Stimulated activated CD4-positive, alpha-beta T cell treated with anti-CD3 and anti-CD28 coated beads, Interleukin-15, amount 100 ng/mL, for 1 hour (primary cell): ENCODE data around the gene CTSO.
"Not testable (repeated sequence)": the region's sequence is repeated elsewhere in the genome, so short reads cannot be mapped to it uniquely, and the experiment has no call there.

Experiments used
- DNase-seq, 2 donors: peaks; one replicate each; pipeline ENCODE4 v3.0.0-alpha.2; 2020; ENCODE audit warnings: low read depth in 1 of 2, low spot score in 1 of 2

CTSO gene

DNA sequence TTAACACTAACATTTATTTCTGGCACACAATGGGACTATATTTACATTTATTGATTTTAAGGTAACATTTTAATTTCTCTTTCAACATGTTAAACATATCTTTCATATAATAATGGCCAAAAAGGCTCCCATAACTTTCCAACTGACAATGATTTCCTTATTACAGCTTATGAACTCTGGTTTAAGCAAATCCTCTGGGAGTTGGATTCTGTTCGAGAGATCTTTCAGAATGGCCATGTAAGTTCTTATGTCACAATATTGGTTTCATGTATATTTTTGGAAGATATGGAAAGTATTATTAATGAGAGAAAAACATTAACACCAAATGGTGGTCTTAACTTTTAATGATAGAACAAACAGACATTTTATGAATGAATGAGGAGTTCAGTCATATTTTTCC is 46.1 kb downstream of the CTSO start:
- DNase-seq, result no peak

DNA sequence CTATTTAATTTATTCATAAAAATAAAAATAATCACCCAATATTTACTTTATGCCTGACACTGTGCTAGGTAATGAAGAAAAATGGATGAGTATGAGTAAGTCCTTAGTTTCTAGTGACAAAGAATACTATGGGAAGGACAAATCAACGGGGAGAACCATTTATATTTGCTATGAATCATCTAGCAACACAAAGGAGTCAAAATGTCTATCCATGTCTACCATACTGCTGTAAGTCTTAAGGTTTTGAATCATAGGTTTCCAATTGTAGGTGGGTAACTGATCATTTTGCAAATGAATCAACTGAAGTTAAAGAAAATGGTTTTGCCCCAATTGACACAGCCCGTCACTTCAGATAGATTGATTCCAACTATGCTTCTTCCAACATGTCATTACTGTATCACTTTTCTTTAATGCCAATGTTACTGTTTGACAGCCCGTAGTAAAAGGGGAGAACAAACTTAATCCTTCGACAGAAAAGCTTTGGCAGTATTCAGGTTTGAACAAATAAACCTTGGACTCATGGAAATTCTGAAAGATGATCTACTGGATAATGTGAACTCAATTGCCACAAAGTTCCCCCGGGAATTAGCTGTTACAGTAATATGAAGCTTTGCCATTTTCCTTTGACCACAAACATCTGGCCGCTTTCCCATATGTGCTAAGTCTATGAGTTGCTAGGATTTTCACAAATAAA is 47.0 kb downstream of the CTSO start:
- no peak for DNase-seq

DNA sequence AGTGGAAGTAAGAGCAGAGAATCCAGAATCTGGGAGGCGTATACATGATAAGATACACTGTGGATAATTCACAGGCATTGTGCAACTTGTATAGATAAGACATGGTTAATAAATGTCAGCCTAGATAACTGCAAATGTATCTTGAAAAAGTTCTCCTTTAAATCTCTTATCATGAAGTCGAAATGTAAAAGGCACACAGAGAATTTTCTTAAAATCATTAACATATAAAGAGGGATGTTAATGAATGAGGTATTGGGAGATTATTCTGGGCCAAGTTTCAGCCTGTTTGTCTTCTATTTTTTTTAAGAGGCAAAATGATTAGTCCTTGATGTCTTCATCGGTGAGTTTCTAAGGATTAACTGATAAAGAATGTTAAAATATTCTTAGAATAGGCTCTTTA is 49.3 kb downstream of the CTSO start:
- no peak for DNase-seq

DNA sequence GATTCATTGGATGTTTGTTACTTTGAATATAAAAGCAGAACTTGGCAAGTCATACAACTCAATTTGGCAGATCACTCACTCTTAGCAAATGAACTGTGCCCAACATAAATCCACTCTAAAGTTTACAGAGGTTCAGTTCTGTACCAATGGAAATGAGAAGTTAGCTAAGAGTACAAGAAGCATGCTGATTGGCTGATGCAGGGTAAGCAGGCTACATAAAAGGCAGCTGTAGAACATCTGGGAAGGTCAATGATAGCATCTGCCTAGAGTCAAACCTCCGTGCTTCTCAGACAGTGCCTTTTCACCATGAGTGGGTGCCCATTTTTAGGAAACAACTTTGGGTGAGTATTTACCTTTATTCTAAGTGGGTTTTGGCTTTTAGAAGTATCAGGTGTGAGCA is 50.2 kb downstream of the CTSO start, which contains the start of gene TDO2:
Gene TDO2 (plus strand): TSS at position 244 of the 400 bp plus-strand sequence. CDS start 63 bp downstream, at position 307.
- DNase-seq, result no peak

DNA sequence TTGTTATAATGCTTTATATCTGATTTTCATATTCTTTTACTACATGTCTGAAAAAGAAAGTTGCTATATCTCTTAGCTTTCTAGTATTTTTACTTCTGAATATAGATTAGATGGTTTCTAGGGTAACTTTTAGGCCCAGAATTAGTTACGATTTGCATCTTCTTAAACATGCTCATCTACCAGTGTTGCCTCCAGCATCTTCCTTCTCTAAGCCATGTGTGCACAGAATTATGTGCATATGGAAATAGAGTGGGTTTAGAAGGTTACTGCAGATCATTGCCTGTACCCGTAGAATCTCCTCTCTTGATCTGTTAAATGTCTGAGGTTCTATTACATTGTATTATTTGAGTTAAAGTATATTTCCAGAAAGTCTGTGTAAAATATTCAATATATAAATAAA is 52.7 kb downstream of the CTSO start:
- DNase-seq, result no peak

DNA sequence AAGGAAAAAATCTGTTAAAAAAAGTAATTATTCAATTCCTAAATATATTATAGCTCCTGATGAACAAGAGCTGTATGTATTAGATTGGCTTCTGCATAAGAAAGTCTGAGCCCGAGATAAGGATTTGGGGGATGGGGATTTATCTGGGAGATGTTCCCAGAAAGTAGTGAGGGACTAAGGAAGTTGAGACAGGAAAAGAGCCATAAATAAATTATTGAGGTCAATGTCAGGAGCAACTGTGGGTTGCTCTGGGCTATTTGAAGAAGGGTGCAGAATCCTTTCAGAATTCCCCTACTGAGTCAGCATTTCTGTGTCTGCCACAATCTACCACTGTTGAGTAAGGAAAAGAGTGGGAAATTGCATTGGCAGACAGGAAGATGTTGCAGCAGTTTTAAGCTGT is 53.3 kb downstream of the CTSO start:
- DNase-seq, result no peak

DNA sequence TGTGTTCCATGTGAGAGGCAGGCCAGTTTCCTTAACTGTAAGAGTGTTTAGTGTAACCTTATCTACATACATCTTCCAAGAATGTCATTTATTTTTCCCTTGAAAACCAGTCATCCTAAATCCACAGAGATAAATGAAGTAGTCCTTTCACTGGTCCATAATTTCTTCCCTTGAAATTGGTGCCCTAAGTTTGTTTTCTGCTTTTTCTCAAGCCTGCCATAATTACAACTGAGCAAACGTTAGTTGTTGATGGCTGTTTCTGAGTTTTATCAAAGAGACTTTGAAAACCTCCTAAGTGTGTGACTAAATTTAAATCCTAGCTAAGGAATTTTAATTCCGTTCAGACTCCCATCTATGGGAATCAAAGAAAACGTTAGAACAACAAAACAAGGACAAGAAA is 53.8 kb downstream of the CTSO start:
- DNase-seq, result no peak

DNA sequence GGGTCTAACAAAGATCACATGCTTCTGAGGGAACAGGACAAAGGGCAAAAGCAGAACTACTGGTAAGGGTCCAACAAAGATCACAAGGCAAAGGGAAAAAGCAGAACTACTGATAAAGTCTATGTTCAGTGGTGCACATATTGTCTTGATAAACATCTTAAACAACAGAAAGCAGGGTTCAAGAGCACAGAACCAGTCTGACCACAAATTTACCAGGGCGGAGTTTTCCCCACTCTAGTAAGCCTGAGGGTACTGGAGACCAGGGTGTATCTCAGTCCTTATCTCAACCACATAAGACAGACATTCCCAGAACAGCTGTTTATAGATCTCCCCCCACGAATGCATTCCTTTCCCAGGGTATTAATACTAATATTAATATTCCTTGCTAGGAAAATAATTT is 55.3 kb downstream of the CTSO start:
- not testable (repeated sequence) for DNase-seq

DNA sequence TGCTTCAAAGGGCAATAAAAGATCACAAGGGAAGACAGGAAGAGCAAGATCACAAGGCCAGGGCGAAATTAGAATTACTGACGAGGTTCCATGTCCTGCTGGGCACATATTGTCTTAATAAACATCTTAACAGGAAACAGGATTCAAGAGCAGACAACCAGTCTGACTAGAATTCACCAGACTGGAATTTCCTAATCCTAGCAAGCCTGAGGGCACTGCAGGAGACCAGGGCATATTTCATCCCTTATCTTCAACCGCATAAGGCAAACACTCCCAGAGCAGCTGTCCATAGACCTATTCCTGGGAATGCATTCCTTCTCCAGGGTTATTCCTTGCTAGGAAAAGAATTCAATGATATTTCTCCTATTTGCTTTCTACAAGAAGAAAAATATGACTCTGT is 62.6 kb downstream of the CTSO start:
- DNase-seq, result no peak

DNA sequence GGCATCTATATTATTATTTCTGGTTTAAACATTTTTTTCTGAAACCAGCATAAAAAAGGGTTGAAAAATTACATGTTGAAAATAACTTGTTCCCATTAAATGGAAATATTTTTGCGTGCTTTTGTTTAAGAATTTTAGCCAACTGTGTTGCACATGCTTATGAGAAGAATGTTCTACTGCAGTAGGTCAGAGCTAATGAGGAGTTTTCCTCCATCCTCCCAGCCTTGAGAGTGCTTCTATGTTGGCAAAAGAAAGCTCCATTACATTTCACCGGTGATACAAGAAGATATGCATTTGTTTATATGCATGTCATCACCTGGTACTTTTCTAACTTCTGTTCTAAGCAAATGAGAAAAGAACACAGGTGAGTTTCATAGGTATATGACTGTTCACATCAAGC is 63.7 kb downstream of the CTSO start:
- no peak for DNase-seq

DNA sequence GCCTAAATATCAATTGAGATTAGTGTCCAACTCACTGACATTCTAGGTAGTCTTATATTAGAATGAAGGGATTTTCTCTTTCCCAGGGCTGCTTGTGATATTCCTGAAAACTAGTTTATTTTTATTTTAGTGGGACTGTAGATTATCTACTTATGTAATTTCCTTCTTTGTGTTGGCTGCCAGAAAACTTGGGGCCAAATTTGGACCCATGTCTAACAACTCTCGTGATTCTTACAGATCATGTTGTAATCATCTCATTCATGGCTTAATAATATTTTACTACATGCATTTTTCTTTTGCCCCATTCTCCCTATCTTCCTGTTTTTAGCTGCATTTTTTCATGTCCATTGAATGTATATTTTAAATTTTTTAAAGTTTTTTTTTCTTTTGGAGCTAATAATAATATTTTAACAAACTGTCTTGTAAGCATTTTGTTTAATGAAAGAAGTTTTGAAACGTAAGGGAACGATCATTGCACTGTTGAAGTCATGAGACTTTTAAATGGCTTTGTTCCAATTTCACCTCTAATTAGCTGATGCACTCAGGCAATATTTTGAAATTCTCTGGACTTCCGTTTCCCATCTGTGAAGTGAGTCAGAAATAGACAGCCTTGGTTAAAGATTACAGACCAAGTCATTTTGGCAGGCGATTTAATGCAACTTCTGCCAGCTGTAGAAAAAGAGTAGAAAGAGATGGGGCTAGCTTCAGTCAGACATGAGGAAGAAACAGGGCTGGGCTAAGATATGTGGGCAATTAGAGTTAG is 64.5 kb downstream of the CTSO start:
- DNase-seq, result no peak

DNA sequence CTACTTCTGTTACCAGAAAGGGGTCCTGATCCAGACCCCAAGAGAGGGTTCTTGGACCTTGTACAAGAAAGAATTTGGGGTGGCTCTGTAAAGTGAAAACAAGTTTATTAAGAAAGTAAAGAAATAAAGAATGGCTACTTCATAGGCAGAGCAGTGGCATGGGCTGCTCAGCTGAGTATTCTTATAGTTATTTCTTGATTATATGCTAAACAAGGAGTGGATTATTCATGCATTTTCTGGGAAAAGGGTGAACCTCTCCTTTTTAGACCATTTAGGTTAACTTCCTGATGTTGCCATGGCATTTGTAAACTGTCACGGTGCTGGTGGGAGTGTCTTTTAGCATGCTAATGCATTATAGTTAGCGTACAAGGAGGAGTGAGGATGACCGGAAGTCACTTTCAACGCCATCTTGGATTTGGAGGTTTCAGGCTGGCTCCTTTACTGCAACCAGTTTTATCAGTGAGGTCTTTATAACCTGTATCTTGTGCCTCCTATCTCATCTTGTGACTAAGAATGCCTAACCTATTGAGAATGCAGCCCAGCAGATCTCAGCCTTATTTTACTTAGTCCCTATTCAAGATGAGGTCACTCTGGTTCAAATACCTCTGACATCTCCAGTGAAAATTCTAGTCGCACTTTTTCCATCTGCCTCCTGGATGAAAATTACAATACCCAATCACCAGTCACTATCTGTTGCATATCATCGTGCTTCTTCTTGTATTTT is 65.7 kb downstream of the CTSO start:
- DNase-seq, result no peak

DNA sequence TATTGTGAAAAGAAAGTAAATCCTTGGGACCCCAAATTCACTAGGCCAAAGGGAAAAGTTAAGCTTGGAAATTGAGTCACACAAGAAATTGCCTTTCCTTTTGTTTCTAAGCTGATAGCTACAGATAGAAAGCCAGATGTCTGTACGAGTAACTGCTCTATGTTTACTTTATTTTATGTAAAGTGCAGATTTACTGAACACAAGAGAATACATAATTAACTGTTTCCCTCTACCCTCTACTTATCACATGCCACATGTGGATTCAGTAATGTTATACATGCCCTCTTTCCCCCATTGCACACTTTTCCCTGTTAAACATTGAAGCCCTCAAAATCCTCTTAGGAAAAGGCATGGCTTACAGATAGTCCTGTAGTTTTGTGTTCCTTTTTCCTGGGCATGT is 66.6 kb downstream of the CTSO start:
- no peak for DNase-seq

DNA sequence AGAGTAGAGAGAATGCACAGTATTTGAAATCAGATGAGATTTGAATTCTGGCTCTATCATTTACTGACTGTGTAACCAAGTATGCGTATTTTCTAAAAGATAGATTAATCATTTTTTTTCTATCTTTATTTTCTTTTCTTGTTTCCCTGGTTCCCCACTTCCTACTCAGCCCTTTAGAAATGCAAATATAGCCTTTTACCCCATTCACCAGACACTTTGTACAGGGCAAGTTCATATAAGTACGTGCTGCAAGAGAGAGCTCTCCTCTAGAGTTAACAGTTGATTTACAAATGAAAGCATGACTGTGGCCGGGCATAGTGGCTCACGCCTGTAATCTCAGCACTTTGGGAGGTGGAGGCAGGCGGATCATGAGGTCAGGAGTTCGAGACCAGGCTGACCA is 68.0 kb downstream of the CTSO start:
- DNase-seq, result no peak

DNA sequence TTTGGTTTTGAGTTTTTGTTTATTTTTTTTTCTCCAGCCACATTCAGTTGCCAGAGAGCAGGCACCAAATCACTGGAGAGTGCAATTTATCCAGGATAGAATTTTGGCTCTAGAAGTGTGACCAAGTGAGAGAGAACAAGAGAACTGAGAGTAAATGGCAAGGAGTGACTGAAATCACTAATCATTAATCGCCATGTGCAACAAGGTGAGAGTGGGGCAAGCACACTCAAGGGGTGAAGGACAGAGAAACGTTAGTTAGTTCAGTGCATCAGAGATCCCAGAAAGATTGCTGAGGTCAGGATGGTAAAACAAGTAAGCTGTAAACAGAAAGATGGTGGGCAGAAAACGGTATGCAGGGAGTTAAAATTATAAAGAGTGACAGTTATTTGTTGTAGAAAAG is 69.8 kb downstream of the CTSO start:
- no peak for DNase-seq

DNA sequence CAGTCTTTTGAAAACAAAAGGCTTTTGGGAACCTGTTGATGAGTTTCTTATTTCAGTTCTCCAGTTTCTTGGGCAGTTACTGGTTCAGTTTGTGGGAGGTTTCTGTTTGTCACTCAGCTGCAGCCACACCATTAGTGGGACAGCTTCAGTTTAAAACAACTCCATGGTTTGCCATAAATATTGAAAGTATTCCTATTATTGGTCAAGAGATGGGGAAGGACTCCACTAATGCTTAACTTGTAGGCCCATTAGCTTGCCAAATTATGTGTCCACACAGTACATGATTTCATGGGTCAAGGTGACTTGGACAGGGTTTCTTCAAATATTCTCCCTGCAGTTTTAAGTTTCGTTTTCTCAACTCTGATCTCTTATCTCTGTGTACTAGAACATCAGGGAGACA is 72.1 kb downstream of the CTSO start:
- DNase-seq, result no peak

DNA sequence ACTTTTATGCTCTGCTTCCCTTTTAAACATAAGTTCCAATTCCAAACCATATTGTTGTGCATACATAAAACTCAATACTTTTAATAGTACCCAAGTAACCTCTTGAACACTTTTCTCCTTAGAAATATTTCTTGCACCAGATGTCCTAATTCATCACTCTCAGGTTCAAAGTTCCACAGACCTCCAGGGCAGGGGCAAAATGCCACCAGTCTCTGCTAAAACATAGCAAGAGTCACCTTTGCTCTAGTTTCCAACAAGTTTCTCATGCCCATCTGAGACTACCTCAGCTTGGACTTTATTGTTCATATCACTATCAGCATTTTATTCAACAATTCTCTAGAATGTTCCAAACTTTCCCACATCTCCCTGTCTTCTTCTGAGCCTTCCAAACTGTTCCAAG is 73.9 kb downstream of the CTSO start:
- no peak for DNase-seq

DNA sequence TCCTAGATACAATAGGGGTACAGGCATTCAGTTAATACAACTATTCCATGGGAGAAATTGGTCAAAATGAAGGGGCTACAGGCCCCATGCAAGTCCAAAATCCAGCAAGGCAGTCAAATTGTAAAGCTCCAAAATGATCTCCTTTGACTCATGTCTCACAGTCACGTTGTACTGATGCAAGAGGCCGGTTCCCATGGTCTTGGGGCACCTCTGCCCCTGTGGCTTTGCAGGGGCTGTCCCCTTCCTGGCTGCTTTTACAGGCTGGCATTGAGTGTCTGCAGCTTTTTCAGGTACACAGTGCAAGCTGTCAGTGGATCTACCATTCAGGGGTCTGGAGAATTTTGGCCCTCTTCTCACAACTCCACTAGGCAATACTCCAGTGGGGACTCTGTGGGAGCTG is 75.1 kb downstream of the CTSO start:
- DNase-seq, result no peak

DNA sequence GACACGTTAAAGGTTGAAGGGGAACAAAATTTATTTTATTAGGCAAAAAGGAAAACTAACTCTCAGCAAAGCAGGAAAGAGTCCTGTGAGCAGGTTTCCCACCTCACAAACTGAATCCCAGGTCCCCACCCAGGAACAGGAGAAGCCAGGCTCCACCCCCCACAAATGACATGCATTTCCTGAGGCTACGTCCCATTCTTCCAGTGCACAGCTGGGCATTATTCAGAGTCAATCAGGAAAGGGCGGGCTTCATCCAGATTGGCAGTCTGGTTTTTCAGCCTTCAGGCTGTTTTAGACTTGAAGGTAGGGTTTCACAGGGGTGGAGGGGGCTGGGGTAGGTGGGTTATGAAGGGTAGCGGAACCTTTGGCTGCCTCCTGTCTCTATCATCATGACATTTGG is 75.7 kb downstream of the CTSO start:
- no peak for DNase-seq

DNA sequence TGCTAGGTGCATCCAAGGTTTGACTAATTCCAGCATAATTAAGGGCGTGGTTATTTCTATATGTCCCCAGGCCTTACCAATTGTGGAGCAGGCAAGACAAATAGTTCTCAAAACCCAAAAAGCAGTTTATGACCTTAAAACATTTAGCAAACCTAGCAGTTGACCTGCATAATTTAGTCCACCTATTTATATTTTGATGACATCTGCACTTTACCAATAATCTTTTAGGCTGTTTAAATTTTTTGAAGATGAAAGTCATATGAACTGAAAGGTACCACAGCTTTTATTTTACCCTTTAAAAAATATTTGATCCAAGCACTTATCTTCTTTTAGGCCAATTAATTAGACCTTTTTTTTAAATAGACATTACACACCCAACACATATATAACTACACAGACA is 77.8 kb downstream of the CTSO start:
- no peak for DNase-seq
